Left forelimb (tissue), 1 donor: Measurements from ENCODE around the gene ALDH1L1.
"Not testable (repeated sequence)": the region's sequence is repeated elsewhere in the genome, so short reads cannot be mapped to it uniquely, and the experiment has no call there.

Experiments
- DNase-seq: peaks from one replicate; pipeline ENCODE4 v3.0.0-alpha.2; 2018; ENCODE audit warnings: low spot score

ALDH1L1 gene

GRCh38 chr3:126083511-126083912 is 96.9 kb downstream of the ALDH1L1 start:
- DNase-seq = no peak

GRCh38 chr3:126083138-126083445 is 97.3 kb downstream of the ALDH1L1 start:
- no peak for DNase-seq

- no peak for DNase-seq
These were observed 97.8 kb downstream of the ALDH1L1 start for GRCh38 chr3:126082362-126083137.

GRCh38 chr3:126081618-126082361 is 98.6 kb downstream of the ALDH1L1 start:
- no peak for DNase-seq

- DNase-seq = no peak
These were observed 99.4 kb downstream of the ALDH1L1 start for GRCh38 chr3:126080970-126081369.

- no peak for DNase-seq
These were observed 101.5 kb downstream of the ALDH1L1 start for GRCh38 chr3:126078866-126079265.

GRCh38 chr3:126077754-126078153 is 102.6 kb downstream of the ALDH1L1 start:
- no peak for DNase-seq

GRCh38 chr3:126076140-126076539 is 104.2 kb downstream of the ALDH1L1 start:
- DNase-seq = no peak

- no peak for DNase-seq
These were observed 110.2 kb downstream of the ALDH1L1 start for GRCh38 chr3:126070146-126070545.

GRCh38 chr3:126067959-126068358 is 112.4 kb downstream of the ALDH1L1 start:
- no peak for DNase-seq

GRCh38 chr3:126066676-126067075 is 113.7 kb downstream of the ALDH1L1 start:
- DNase-seq = not testable (repeated sequence)

- no peak for DNase-seq
These were observed 114.5 kb downstream of the ALDH1L1 start for GRCh38 chr3:126065876-126066275.

- no peak for DNase-seq
These were observed 115.6 kb downstream of the ALDH1L1 start for GRCh38 chr3:126064627-126065258.

GRCh38 chr3:126063358-126063965 is 116.9 kb downstream of the ALDH1L1 start:
- peak; percentile 34 for DNase-seq

- no peak for DNase-seq
These were observed 118.9 kb downstream of the ALDH1L1 start for GRCh38 chr3:126061301-126062032.

- DNase-seq = no peak
These were observed 119.7 kb downstream of the ALDH1L1 start for GRCh38 chr3:126060613-126061145.

GRCh38 chr3:126058666-126059065 is 121.7 kb downstream of the ALDH1L1 start:
- no peak for DNase-seq

GRCh38 chr3:126057936-126058335 is 122.5 kb downstream of the ALDH1L1 start:
- peak; percentile 36 for DNase-seq

GRCh38 chr3:126057501-126057819 is 122.9 kb downstream of the ALDH1L1 start:
- peak; percentile 47 for DNase-seq

GRCh38 chr3:126056681-126057500 is 123.5 kb downstream of the ALDH1L1 start:
- peak; percentile 41 for DNase-seq

GRCh38 chr3:126056088-126056487 is 124.3 kb downstream of the ALDH1L1 start:
- peak; percentile 58 for DNase-seq
